ENCODE results near the gene GPN1.
"Not testable (repeated sequence)": the region's sequence is repeated elsewhere in the genome, so short reads cannot be mapped to it uniquely, and the experiment has no call there.

GPN1 gene

DNA sequence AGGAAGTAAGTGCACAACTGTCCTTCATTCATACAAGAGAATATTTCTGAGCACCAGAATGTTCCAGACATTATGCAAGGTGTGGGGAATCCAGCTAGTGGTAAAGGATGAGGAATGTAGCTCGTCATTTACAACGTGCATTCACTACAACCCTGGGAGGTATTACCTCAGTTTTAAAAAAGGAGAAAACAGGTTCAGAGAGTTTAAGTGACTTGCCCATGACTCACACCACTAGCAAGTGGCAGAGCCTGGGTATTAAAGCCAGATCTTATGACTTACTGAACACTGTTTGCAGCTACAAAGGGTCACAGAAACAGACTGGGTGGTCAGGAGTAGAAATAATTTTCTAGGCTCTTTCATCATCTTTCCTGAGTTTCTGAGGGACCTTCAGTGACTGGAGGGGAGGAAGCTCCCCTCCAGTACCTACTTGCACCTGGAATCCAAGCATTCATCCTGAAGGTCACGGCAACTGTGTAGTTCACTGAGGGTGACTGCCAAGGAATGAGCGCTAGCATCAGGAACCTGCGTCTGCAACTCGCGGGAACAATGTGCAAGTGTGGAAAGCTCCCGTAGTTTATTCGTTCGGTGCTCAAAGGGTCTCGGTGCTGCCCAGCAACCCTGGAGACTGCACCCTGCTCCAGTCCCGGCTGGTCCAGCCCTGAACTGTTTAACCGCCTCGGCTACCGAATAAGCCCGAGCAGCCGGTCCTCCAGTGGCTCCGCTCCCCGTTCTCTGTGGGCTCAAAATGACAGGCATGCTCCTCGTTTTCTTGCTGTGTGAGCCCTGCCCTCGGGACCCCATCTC is 685 bp upstream of the GPN1 start:
- no peak for DNase-seq

DNA sequence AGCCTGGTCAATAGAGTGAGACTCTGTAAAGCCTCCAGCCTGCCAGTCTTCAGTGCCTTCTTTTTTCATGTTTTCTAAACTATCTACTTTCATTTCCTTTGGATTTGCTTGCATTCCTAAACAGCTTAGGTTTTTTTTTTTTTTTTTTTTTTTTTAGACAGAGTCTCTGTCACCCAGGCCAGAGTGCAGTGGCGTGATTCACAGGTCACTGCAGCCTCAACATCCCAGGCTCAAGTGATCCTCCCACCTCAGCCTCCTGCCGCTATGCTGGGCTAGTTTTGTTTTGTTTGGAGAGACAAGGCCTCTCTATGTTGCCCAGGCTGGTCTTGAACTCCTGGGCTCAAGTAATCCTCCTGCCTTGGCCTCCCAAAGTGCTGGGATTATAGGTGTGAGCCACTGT is 1.4 kb downstream of the GPN1 start:
- not testable (repeated sequence) for DNase-seq

DNA sequence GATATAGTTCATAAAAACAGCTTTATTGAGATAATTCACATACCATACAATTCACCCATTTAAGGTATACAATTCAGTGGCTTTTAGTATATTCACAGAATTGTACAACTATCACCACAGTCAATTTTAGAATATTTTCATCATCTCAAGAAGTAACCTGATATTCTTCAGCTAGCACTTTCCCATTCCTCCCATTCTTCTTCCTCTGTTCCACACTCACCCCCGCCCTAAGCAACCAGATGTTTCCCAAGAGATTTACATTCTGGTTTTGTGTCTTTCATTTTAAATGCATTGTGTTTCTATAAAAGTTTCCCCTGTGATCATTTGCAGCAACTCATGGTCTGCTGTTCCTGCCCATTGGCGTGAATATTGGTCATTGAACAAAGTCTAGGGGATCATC is 5.4 kb downstream of the GPN1 start:
- no peak for DNase-seq

DNA sequence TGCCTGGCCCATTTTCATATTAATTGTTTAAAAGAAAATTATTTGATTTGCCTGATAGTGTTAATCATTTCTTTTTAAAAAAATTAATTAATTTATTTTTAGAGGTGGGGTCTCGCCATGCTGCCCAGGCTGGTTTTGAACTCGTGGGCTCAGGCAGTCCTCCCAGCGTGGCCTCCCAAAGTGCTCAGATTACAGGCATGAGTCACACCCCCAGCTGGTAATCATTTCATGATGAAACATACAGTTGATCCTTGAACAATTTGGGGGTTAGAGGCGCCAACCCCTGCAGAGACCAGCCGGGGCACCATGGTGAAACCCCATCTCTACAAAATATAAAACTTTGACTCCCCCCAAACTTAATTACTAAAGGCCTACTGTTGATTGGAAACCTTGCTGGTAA is 7.9 kb downstream of the GPN1 start:
- DNase-seq: no peak

DNA sequence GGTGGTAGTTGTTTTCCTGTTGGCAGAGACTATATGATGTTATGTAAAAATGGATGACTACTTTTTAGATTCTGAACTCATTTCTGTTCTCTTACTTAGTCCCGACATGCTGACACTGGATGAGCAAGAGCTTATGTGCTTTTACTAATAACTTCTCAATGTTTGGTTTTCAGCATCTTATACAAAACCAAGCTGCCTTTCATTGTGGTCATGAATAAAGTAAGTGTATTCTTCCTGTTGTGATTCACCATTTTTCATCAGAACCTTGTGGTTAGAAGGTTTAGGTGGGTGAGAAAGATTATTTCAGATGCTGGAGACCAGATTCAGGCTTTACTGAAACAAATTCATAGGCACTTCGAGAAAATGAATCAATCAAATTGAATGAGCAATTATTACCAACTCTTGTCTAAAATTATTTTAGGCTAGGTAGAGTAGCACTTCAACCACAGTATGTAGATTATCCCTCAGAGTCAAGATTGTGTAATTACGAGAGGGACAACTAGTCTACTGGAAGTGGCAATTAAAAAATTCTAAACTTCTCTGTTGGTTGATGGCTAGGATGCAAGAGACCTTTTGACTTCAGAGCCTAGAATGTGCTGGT is 9.3 kb downstream of the GPN1 start:
- no peak for DNase-seq

DNA sequence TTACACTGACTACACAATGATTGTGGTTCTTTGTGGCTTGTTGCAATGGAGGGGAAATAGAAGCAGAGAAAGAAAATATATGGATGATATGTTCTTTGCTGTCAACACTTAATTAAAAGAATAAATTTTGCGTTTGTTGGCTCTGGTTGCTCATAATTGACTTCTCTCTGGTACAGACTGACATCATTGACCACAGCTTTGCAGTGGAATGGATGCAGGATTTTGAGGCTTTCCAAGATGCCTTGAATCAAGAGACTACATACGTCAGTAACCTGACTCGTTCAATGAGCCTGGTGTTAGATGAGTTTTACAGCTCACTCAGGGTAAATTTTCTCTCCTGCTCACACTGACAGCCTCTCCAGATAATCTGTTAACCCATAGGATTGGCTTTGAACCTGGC is 9.9 kb downstream of the GPN1 start:
- DNase-seq: no peak

DNA sequence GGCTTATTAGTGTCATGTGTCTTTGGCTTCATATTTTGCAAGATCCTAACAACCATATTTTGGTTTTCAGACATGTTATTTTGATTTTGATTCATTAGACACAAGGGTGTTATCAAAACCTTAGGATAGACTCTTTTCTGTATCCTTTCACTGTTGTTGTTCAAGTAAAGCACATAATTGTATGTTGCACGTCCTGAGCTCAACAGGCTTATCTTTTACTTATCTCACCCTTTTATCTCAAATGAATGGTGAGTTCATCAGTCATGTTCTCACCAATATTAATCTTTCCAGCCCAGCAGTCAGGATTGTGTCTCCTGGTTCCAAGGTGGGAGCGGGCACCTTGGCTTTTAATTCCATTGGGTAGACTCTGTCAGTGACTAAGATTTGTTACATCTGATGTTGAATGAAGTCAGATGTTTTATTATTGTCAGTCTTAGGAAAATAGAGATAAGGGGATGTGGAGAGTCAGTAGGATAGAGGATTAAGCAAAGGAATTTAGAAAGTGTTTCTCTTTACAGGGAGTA is 11.9 kb downstream of the GPN1 start:
- DNase-seq: no peak

DNA sequence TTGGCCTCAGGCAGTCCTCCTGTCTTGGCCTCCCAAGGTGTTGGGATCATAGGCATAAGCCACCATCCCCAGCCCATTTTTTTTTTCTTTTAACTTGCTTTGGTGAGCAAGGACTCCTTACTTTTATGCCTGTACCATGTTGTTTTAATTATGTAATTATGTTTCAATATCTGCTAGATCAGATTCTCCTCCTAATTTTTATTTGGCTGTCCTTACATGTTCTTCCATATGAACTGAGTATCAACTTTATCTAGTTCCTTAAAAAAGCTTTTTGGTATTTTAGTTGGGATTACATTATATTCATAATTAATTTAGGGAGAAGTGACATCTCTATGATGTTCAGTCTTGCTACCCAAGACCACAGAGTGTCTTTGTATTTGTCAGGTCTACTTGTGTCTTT is 16.3 kb downstream of the GPN1 start:
- DNase-seq: no peak

DNA sequence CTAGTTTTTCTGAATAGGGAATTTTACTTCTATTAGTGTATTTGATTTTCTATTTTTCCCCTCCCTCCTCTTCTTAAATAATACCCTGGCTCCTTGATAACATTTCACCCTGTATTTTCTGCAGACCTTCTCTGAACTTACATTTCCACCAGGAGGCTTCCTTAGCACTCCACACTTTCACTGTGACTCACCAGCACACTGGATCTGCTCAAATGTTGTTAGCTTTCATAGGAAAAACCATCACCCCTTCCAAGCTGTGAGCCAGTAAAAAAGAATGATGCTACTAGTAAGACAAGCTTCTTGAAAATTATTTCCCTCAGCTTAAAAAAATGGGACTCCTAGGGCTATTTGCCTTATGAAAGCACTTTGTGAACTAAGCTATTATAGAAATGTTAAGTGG is 18.4 kb downstream of the GPN1 start:
- DNase-seq: no peak

DNA sequence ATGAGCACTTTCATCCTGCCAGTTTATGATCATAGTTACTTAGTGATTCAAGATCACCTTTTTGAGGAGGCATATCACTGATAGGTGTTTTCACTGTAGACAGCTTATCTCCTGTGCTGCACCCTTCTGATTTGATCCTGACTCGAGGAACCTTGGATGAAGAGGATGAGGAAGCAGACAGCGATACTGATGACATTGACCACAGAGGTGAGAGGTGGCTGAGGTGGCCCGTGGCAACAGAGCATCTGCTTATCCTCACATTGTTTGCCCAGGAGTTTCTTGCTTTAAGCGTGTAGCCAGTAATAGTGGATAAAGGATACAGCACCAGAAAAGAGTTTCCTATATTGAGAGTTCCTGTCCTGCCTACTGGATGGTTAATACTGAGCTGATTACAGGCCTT is 18.9 kb downstream of the GPN1 start:
- DNase-seq: no peak

DNA sequence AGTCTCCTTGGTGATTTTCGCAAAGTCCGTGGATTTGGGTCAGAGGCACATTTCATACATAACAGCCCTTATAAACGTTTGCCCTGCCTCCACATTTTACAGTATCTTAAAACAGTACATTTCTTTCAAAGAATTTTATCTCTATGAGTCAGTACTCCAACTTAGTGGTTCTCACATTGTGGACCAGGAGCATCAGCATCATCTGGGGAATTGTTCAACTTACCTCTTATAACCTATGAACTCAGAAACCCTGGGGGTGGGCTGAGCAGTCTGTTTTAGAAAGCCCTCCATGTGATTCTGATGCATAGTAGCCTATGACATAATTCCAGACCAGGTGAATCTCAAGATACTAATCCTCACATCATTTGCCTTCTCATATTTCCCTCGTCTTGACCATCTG is 22.2 kb downstream of the GPN1 start:
- no peak for DNase-seq

DNA sequence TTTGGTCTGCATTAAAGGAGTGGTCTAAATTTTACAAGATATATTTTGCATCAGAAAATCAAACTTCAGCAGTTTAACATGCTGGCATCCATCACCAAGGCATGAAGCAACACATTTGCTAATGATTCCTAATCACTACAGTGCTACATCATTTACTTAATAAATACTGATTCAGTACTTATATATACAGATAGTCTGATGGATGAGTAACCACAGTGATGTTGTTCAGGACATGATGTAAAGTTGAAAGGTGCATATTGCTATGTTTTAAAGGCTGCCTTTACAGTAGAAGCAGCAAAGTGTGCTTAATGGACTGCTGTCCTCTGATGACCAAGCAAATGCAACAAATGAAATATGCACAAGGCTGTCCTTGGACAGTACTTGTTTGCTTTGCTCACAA is 23.5 kb downstream of the GPN1 start:
- DNase-seq: no peak

DNA sequence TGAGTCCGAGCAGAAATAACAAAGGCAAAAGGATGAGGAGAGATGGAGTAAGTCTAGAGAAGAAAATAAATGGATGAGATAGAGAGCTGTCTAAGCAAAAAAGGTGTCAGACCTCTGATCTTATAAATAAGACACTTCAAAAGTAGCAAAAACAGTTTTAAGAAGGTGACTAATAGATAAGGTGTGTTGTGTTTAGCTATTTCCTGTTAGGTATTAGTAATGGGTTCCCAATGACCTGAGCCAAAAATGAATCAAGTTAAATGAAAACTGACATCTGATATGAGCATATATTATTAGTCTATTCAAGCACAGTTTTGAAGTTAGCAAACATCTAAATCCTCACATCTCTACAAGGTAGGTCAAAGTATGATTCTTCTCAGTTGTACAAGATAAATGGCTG is 23.9 kb downstream of the GPN1 start:
- no peak for DNase-seq

DNA sequence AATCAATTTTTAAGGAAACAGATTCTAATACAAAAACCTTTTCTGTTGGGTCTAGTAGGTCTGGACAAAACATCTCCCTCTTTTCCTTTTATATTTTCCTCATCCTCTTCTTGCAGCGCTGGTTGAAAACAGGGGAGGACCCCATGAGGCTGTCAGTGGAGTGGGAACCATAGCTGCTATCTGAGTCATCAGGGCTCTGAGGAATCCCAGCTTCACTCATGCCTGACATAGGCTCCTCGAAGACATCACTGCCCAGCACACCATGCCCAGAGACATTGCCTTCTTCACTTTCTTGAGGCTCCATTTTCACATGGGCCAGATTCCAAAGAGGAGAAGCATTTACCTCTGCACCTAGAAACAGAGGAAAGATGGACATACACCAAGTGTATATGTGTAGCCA is 24.5 kb downstream of the GPN1 start:
- DNase-seq: no peak

DNA sequence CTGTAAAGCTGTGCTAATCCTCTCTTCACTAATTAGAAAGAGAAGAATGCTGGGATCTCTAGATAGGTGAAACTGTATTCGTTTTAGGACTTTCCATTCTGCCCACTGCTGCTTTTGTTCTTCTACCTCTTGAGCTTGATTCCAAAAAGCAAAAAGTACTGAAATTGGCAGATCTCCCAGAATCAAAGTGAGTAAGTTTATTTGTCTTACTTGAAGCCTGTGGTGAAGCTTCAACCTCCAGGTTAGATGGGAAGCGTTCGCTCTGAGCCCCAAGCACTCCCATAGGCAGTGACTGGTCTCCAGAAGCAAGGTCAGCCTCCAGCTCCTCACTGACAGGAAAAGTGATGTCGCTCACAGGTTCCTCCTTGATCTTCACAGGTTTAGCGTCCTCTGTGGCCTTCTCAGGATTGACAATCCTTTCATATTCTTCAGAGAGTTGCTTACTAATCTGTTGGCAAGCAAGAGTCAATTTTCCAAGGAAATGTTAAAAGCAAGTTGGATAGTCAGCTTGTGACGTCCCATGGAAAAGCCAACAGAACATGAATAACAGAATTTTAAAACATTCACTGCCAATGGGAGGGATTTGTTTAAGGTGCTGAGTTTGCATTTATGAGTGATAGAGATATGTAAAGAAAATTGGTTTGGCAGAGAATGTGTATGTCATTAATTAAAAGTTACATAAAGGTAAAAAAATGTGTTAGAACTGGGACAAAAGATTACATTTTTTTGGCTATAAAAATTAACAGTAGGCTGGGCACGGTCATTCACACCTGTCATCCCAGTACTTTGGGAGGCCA is 26.5 kb downstream of the GPN1 start:
- DNase-seq: no peak

DNA sequence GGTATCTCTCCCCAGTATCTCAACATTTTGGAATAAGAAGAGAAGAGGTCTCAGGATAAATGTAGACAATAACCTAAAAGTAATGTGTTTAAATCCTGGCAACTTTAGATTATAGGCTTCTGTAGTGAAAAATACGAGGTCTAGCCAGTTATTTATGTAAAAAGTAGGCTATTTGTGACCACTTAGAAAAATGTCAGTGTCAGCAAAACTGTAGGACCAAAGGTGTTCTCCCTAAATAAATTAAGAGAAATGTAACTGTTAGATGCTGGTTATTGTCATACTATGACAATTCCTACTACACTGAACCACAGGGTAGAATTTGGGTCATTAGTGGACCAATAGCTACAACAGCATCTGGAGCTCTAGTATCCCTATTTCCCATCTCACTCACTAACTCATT is 32.5 kb downstream of the GPN1 start:
- DNase-seq: no peak

DNA sequence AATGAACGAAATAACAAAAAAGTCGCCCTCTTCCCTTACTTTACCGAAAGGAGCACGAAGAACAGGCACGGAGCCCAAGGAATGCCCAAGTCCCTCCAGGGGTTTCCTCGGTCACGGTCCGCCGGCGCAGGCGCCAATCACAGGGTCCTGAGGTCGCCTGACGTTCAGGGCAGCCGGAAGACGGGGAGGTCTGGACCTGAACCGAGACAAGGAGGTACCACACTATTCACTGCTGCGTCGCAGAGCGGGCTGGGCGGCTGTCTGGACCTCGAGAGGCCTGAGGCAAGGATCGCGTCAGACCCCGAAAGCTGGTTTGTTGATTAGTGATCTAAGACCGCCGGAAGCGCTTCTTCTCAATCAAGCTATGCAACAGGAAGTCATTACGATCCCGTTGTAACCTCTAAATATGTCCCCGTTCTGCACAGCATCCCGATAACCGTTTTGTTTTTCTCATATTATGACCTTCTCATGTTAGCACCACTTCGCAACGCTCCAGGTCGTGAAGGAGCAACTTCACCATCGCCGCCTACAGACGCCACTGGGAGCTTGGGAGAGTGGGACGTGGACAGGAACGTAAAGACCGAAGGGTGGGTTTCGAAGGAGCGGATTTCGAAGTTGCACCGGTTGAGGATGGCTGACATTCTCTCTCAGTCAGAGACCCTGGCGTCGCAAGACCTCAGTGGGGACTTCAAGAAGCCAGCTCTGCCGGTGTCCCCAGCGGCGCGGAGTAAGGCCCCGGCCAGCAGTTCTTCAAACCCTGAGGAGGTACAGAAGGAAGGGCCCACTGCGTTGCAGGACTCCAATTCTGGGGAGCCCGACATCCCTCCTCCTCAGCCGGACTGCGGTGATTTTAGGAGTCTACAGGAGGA is 34.7 kb downstream of the GPN1 start, which contains the start of the genes SLC4A1AP and SUPT7L:
Gene SLC4A1AP (plus strand): TSS at position 605 of the 869 bp plus-strand sequence. CDS start 26 bp downstream, at position 631.
Gene SUPT7L (minus strand): TSS at position 330 of the 869 bp plus-strand sequence. CDS start 1,422 bp downstream, outside the sequence.
- peak; percentile 74 for DNase-seq

DNA sequence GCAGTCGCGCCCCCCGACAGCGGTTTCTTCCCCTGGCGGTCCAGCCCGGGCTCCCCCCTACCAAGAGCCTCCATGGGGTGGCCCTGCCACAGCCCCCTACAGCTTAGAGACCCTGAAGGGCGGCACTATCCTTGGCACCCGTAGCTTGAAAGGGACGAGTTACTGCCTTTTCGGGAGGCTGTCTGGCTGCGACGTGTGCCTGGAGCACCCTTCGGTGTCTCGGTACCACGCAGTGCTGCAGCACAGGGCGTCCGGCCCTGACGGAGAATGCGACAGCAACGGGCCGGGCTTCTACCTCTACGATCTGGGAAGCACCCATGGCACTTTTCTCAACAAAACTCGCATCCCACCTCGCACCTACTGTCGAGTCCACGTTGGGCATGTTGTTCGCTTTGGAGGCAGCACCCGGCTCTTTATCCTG is 35.3 kb downstream of the GPN1 start:
- DNase-seq: no peak

DNA sequence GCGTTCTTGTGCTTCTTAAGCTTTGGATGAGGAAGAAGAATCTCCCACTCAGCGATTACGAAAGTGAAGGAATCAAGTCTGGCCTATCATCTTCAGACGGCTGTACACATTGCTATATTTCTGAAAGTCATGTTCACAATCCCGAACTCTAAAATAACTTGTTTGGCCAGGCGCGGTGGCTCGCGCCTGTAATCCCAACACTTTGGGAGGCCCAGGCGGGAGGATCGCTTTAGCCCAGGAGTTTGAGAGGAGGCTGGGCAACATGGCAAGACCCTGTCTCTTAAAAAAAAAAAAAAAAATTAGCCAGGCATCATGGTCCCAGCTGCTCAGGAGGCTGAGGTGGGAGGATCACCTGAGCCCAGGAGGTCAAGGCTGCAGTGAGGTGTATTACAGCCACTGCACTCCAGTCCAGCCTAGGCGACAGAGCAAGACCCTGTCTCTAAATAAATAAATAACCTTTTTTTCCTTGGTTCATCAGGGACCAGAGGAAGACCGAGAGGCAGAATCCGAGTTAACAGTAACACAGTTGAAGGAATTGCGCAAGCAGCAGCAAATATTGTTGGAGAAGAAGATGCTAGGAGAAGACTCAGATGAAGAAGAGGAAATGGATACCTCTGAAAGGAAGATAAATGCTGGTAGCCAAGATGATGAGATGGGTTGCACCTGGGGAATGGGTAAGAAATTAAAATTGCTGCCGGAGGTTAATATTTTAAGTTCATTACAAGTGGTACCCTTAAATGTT is 35.9 kb downstream of the GPN1 start:
- DNase-seq: no peak

DNA sequence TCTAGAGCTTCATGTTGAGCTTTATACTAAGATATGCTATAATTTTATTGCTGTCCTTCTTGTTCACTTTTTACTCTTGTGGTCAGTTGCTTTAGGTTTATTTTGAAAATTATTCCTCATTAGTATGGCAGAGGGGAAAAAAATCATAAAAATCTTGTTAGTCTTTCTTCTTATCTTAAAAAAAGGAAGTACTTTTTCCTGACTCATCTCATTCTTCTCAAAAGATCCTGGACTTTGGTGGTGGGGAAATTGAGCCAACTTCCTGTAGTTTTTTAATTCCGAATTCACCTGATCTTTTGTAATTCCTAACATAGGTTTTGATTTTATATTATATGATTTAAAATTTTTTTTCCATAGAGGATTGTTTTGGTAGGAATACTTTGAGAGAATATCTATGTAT is 38.6 kb downstream of the GPN1 start:
- DNase-seq: no peak

DNA sequence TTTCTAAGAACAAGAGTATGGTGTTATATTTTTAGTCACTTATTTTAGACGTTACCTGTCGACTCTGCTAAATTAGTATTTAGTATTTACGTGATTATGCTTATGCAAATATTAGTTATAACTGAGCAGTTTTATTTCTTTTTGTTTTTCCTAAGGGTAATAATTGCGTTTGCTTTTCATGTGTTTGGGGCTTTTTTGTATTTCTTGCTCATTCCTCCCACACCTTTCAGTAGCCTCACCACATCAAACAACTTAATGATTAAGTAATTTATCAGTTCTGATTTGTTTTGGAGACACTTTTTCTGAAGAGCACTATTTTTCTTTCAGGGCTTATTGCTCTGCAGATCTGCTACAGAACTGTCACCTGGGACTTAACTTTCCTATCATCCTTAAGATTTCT is 42.4 kb downstream of the GPN1 start:
- DNase-seq: no peak

Data from NCI-H510A (cell line).